AG09309 (cell line): ENCODE measurements around the gene NR4A3.

Experiments
- DNase-seq: peaks from one replicate; pipeline ENCODE4 v3.0.0-alpha.2; 2010; ENCODE audit warnings: low read depth
- H3K4me3 ChIP-seq: 2 replicates; pipeline ENCODE4 v1.5.1; 2011; ENCODE audit warnings: mild to moderate bottlenecking, low read depth, low read length, moderate library complexity; ENCODE audit not compliant: control insufficient read depth
- TF ChIP-seq, protein P1 (sequence below): IDR thresholded peaks from 2 replicates; pipeline ENCODE4 v1.5.1; 2011; ENCODE audit warnings: mild to moderate bottlenecking, low read depth, low read length, inconsistent platforms; ENCODE audit not compliant: insufficient read depth, control insufficient read depth; ENCODE audit errors: missing control alignments

The NR4A3 gene

DNA sequence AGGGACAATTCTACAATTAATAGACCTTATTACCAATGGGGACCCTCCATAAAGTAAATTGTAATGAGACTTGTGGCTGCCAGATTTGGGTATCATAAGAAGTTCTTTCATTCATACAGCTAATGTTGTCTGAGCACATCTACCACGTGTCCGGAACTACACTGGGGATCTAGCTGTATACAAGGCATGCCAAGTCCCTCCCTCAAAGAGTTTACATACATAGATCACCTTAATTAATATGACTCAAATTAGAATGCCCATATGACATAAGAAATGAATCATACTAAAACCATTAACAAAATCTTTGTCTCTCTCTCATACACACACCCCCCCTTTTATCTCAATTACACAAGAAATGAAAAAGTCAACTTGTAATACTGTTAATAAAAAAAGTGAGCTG lies 18.0 kb upstream of the NR4A3 start:
- no peak for DNase-seq
- TF ChIP-seq, protein P1, sequence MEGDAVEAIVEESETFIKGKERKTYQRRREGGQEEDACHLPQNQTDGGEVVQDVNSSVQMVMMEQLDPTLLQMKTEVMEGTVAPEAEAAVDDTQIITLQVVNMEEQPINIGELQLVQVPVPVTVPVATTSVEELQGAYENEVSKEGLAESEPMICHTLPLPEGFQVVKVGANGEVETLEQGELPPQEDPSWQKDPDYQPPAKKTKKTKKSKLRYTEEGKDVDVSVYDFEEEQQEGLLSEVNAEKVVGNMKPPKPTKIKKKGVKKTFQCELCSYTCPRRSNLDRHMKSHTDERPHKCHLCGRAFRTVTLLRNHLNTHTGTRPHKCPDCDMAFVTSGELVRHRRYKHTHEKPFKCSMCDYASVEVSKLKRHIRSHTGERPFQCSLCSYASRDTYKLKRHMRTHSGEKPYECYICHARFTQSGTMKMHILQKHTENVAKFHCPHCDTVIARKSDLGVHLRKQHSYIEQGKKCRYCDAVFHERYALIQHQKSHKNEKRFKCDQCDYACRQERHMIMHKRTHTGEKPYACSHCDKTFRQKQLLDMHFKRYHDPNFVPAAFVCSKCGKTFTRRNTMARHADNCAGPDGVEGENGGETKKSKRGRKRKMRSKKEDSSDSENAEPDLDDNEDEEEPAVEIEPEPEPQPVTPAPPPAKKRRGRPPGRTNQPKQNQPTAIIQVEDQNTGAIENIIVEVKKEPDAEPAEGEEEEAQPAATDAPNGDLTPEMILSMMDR, result no peak

DNA sequence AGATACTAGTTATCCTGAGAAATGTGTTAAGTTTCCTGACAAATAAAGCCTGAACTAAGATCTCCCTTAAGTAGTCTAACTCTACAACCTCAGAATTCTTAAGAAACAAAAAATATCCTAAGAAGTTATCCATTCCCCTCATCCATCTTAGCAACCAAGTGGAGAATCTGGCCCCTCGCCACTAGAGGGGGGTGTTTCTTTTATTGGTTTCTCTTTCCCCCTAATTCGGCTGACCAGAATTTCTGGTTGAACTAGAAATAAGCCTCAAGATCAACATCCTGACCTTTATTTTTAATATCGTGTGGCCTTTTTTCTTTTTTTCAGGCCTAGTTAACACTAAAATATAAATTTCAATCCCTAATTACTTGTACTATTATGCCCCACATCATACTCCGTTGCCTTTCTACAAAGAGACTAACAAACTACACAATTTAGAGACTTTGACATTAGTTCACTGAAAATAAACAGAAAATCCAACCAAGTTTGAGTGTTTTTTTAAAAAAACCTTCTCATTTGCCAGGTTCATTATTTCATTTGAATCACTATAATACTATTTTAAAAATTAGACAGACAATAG lies 14.3 kb upstream of the NR4A3 start:
- TF ChIP-seq, protein P1, result peak; percentile 74
- DNase-seq, result no peak
- no peak overlapping the region for H3K4me3 ChIP-seq

More for the DNA sequence above, 18.0 kb upstream of the NR4A3 start:
- H3K4me3 ChIP-seq, result no peak overlapping the region

DNA sequence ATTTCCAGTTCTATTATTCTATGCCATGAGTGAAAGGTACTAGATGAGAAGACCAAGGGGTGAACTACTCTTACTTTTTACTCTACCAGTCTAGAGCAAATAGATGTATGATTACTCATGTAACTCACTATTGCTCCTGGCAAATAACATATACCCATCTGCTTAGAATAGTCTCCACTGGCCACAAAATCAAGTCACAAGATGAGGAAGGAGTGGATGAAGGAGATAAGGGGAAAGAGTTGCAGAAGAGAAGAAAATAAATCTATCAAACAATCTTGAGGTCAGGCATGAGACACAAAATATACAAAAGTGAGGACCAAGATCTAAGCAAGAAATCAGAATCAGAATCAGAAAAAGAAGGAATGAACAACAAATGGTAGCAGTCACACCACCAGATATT lies 13.7 kb upstream of the NR4A3 start:
- TF ChIP-seq, protein P1, result no peak
- H3K4me3 ChIP-seq, result no peak overlapping the region
- no peak for DNase-seq

DNA sequence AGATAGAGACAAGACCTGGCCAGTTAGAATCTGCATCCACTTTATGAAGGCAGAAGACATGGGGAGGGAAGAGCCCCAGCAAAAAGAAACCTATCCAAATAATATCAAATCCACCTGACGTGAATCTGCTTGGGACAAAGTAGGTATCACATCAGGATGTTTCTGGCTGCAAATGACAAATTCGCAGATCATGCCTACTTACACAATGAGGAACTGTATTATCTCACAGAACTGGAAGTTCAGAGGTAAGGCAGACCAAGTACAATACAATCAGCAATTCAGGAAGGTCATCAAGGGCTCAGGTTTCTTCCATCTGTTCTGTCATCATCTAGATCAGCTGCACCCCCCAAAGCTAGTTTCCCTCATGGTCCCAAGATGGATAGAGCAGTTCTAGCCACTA lies 13.2 kb upstream of the NR4A3 start:
- TF ChIP-seq, protein P1, result no peak
- H3K4me3 ChIP-seq, result no peak overlapping the region
- no peak for DNase-seq

DNA sequence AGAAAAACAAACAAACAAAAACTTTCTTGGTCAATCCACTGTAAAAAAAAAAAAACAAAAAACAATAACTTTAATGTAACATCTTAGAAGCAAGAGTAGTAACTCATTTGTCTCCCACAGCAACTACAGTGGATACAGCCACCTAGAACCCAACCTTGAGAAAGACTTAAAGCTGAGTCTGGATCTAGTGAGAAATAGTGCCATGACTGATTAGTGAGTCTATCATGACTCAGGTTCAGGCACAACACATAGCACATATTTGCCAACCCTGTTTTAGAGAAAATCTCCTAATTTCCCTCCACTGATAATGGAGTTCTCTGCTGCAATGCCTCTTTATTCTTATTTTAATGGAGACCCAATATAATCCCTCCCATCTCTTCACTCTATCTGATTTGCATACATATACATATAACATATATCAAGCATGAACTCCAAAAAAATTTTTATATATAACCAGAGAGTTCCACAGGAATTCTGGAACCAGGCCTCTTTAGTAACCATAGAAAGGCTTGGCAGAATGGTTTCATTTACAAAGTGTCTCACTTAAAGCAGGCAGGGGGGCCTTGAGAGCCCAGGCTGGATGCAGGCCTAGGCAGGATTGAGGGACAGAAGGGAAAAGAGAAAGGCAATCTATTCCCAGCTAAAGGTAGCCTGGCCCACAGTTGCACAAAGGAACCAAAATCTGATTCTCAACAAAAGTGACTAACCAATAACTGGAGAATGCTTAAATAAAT lies 11.9 kb upstream of the NR4A3 start:
- TF ChIP-seq, protein P1, result no peak
- no peak for DNase-seq
- H3K4me3 ChIP-seq, result no peak overlapping the region

DNA sequence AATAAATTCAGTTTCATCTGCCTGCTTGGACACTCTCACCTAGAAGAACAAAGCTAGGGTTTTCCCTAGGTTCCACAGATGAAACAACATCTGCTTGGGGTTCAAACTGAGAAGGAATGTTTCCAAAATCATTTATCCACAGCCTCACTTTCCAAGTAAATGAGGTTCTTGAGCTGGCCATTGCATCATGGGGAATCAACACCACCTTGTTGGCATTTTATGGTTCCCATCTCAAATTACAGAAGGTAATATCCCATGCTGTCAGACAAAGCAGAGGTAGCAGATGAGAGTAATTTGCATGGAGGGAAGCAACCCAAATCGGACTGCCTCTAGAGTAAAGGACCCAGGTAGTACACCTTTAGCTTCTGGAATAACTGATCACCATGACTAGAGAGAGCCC lies 10.5 kb upstream of the NR4A3 start:
- DNase-seq, result no peak
- H3K4me3 ChIP-seq, result no peak overlapping the region
- TF ChIP-seq, protein P1, result no peak
